Central memory CD8-positive, alpha-beta T cell (primary cell): Measurements from ENCODE around the gene TIAM1.

Source experiments
- ATAC-seq: fragments of 150-1000 bp; cut with Tn5 transposase; replicated peaks from 2 replicates; pipeline ENCODE4 v1.10.0; 2022; ENCODE audit warnings: mild to moderate bottlenecking, moderate FRiP score, moderate number of reproducible peaks; ENCODE audit not compliant: poor library complexity, severe bottlenecking; ENCODE audit errors: extremely low read depth
- DNase-seq, 2 donors: peaks; one replicate each; pipeline ENCODE4 v3.0.0; 2021; ENCODE audit warnings: low spot score in 2 of 2
- H3K27ac Mint-ChIP-seq: one replicate; pipeline ENCODE4 v1.8.0; 2022; ENCODE audit warnings: low read depth, mild to moderate bottlenecking, moderate library complexity, mixed read lengths
- H3K27me3 Mint-ChIP-seq: one replicate; pipeline ENCODE4 v1.8.0; 2022; ENCODE audit warnings: mixed read lengths
- H3K36me3 Mint-ChIP-seq: one replicate; pipeline ENCODE4 v1.8.0; 2022; ENCODE audit warnings: mild to moderate bottlenecking, moderate library complexity, mixed read lengths; ENCODE audit not compliant: insufficient read depth
- H3K4me1 Mint-ChIP-seq: one replicate; pipeline ENCODE4 v1.8.0; 2022; ENCODE audit warnings: mixed read lengths
- H3K4me3 Mint-ChIP-seq: one replicate; pipeline ENCODE4 v1.8.0; 2022; ENCODE audit warnings: mild to moderate bottlenecking, moderate library complexity, mixed read lengths
- H3K9me3 Mint-ChIP-seq: one replicate; pipeline ENCODE4 v1.8.0; 2022; ENCODE audit warnings: mixed read lengths

TIAM1 gene

DNA sequence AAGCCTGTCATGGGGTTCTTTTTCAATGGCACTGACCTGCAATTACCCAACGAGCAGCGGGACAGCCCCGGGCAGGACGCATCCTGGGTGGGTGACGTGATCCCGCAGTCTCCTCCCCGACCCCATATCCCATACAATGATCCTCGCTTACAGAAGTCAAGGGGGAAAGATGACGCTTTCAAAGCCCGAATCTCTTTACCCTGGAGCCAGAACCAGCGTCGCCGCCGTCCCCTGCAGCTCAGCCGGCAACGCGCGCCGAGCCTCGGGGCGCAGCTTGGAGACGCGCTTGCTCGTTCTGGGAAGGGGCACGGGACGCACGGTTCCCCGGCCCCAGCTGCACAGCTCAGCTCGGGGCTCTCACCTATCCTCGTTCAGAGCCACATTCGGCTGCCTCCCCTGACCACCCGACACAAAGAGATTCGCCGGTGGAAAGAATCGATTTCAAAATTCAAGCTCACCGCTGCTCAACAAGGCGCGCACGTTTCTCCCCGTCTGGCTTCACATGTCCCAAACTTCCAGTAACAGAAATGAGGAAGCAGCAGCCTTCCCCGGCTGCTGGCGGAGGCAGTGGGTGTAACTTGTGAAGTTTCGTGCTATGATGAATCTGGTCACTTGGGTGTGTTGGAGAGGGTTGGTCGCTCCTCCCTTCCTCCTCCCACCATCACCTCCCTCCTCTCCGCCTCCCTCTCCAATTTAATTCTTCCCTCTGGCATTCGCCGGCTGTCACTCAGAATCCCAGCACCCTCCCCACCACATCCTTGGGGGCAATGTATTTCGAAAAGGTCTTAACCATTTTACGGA lies at the start of gene TIAM1:
TIAM1 (minus strand) TSS at position 582 of the 801 bp plus-strand sequence. CDS start 77,289 bp downstream, outside the sequence.
- Mint-ChIP-seq H3K4me3 (peak within 1 kb of the TSS; percentile 75), H3K9me3 (no peaks in the 10 kb centered on the region), H3K27me3 (peaks cover 82% of the 10 kb centered on the region), H3K36me3 (peaks cover 2% of the 10 kb centered on the region), H3K4me1 (peaks cover 16% of the 10 kb centered on the region), H3K27ac (no peak within 1 kb of the TSS)
- DNase-seq, result no peak
- no peak for ATAC-seq

DNA sequence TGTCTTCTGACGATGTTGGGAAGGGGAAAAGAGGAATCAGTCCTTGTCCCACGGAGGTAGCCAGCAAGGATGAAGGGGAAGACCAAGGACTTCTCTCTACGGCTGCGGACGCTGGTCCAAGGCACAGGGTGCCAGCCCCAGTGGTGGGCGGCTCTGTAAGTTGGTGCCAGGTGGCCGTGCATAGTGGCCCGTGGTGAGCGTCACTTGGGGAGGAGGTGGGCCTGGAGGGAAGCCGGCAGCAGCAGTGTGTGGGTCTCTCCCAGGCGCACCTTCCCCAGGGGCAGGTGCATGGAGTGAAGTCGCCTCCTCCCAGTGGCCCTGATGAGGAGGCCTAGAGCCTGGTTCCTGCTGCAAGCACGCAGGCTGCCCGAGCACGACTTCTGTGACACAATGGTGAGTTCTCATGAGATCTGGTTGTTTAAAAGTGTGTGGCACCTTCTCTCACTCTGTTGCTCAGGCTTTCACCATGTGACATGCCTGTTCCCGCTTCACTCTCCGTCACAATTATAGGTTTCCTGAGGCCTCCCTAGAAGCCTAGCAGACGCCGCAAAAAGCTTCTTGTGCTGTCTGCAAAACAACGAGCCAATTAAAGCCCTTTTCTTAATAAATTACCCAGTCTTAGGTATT lies 43.6 kb upstream of the TIAM1 start:
- ATAC-seq, result no peak
- H3K27ac Mint-ChIP-seq, result no peak overlapping the region
- no peaks in the 10 kb centered on the region for H3K27me3 Mint-ChIP-seq
- no peak overlapping the region for H3K4me3 Mint-ChIP-seq
- no peak for DNase-seq
- no peaks in the 10 kb centered on the region for H3K9me3 Mint-ChIP-seq
- no peaks in the 10 kb centered on the region for H3K36me3 Mint-ChIP-seq
- no peaks in the 10 kb centered on the region for H3K4me1 Mint-ChIP-seq

DNA sequence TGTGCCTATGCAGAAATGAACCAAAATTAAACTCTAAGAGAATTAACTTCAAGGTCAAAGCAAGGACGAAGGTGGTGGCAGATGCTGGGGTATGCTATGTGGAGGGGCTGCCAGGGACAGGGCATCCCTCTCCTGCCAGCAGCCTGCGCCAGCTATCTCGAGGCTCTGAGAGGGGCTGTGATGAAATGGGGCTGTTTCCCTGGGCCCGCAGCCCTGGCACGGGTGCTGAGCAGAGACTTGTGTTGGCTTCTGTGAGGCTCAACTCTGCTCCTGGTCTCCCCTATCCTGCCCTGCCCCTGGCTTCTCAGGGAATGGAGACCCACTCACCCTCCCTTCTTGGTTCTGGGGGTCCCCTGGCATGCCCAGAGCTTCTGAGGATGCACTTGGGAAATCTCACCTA lies 41.9 kb upstream of the TIAM1 start:
- no peaks in the 10 kb centered on the region for H3K36me3 Mint-ChIP-seq
- no peaks in the 10 kb centered on the region for H3K4me1 Mint-ChIP-seq
- H3K9me3 Mint-ChIP-seq, result no peaks in the 10 kb centered on the region
- H3K27ac Mint-ChIP-seq, result no peak overlapping the region
- ATAC-seq (no peak), DNase-seq (no peak)
- H3K4me3 Mint-ChIP-seq, result no peak overlapping the region
- H3K27me3 Mint-ChIP-seq, result no peaks in the 10 kb centered on the region

DNA sequence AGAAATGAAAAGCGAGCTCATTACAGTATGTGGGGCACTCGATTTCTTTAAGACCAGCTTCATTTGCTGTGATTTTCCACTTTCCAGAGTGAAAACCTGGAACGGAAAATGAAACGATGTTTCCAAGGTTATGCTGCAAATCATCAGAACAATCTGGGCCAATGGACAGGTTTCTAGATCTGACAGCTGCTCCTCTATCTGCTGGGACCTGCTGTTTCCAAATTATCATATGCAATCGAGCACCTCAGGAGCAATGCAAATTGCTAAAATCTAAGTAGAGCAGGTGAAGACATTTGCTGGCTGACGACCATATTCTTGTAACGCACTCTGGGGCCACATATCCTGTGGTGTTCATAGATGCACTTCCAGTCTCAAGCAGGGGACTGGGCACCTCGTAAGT lies 39.7 kb upstream of the TIAM1 start:
- H3K4me3 Mint-ChIP-seq, result no peak overlapping the region
- ATAC-seq (no peak), DNase-seq (no peak)
- no peaks in the 10 kb centered on the region for H3K27me3 Mint-ChIP-seq
- no peaks in the 10 kb centered on the region for H3K4me1 Mint-ChIP-seq
- H3K36me3 Mint-ChIP-seq, result no peaks in the 10 kb centered on the region
- H3K27ac Mint-ChIP-seq, result no peak overlapping the region
- no peaks in the 10 kb centered on the region for H3K9me3 Mint-ChIP-seq

DNA sequence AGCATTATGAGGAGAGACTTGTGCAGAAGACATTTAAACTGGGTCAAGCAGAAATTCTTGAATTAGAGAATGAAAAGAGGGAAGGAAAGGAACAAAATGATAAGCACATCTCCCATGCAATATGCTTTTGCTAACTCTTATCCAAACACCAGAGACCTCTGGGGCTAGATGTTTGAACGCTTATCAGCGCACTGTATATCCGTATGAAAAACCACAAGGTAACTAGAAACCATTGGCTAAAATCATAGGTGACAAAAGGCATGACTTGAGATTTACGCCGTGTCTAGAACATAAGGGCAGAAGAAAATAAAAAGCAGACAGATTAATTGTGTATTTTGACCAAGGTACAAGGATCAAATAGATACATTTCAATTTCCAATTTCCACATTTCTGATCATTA lies 38.0 kb upstream of the TIAM1 start:
- Mint-ChIP-seq H3K9me3 (no peaks in the 10 kb centered on the region), H3K27ac (no peak overlapping the region), H3K27me3 (no peaks in the 10 kb centered on the region), H3K4me1 (no peaks in the 10 kb centered on the region), H3K36me3 (no peaks in the 10 kb centered on the region), H3K4me3 (no peak overlapping the region)
- ATAC-seq (no peak), DNase-seq (no peak)

DNA sequence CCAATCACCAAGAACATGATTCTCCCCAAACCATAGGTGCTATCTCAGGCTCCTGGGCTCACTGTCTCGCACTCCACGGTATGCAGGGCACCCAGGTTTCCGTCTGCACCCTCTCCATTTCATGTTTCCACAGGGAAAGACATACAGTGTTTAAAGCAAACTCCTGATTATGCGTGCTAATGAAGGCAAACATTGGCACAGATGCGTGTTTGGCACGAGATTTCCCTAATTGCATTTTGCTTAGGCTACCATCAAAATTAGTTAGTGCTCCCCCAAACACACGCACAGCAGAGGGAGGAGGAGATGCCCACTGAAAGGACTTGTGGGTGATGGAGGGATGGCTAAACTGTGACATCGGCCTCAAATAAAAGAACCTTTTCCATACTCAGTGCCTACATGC lies 32.2 kb upstream of the TIAM1 start:
- Mint-ChIP-seq H3K36me3 (no peaks in the 10 kb centered on the region), H3K27ac (no peak overlapping the region), H3K4me1 (no peaks in the 10 kb centered on the region), H3K4me3 (no peak overlapping the region), H3K27me3 (no peaks in the 10 kb centered on the region), H3K9me3 (no peaks in the 10 kb centered on the region)
- DNase-seq (no peak), ATAC-seq (no peak)

DNA sequence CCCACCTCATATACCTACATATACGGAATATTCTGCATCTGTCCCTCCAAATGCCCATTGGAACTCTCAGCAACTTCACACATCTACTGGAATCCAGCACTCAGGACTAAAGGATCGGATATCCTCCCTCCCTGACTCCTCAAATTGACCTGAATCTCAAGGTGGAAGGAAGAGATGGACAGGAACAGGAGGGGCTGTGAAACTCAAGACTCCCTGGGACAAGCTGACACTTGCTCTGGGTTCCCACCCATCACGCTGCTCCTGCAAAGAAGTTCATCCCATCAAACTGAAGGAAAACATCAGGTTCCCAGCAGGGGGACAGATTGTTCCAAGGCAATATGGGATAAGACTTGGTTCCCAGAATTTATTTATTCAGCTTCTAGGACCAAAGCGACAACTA lies 30.3 kb upstream of the TIAM1 start:
- Mint-ChIP-seq H3K36me3 (no peaks in the 10 kb centered on the region), H3K27me3 (no peaks in the 10 kb centered on the region), H3K4me1 (no peaks in the 10 kb centered on the region), H3K27ac (no peak overlapping the region), H3K4me3 (no peak overlapping the region), H3K9me3 (no peaks in the 10 kb centered on the region)
- no peak for DNase-seq
- ATAC-seq, result no peak

- no peak overlapping the region for H3K4me3 Mint-ChIP-seq
- H3K36me3 Mint-ChIP-seq, result no peaks in the 10 kb centered on the region
- H3K27me3 Mint-ChIP-seq, result no peaks in the 10 kb centered on the region
- DNase-seq, result no peak
- H3K27ac Mint-ChIP-seq, result no peak overlapping the region
- ATAC-seq, result no peak
- H3K9me3 Mint-ChIP-seq, result no peaks in the 10 kb centered on the region
- H3K4me1 Mint-ChIP-seq, result no peaks in the 10 kb centered on the region
Measured at GRCh38 chr21:31372471-31372765, 28.4 kb upstream of the TIAM1 start.

- DNase-seq (no peak), ATAC-seq (no peak)
- H3K27me3 Mint-ChIP-seq, result no peaks in the 10 kb centered on the region
- H3K4me1 Mint-ChIP-seq, result no peaks in the 10 kb centered on the region
- H3K36me3 Mint-ChIP-seq, result no peaks in the 10 kb centered on the region
- no peaks in the 10 kb centered on the region for H3K9me3 Mint-ChIP-seq
- no peak overlapping the region for H3K27ac Mint-ChIP-seq
- H3K4me3 Mint-ChIP-seq, result no peak overlapping the region
Measured at GRCh38 chr21:31371715-31372470, 27.8 kb upstream of the TIAM1 start.

GRCh38 chr21:31370893-31371544 lies 27.0 kb upstream of the TIAM1 start:
- DNase-seq (no peak), ATAC-seq (no peak)
- Mint-ChIP-seq H3K27ac (no peak overlapping the region), H3K27me3 (no peaks in the 10 kb centered on the region), H3K4me1 (no peaks in the 10 kb centered on the region), H3K4me3 (no peak overlapping the region), H3K36me3 (no peaks in the 10 kb centered on the region), H3K9me3 (no peaks in the 10 kb centered on the region)

GRCh38 chr21:31370281-31370892 lies 26.3 kb upstream of the TIAM1 start:
- no peak for DNase-seq
- H3K27ac Mint-ChIP-seq, result no peak overlapping the region

DNA sequence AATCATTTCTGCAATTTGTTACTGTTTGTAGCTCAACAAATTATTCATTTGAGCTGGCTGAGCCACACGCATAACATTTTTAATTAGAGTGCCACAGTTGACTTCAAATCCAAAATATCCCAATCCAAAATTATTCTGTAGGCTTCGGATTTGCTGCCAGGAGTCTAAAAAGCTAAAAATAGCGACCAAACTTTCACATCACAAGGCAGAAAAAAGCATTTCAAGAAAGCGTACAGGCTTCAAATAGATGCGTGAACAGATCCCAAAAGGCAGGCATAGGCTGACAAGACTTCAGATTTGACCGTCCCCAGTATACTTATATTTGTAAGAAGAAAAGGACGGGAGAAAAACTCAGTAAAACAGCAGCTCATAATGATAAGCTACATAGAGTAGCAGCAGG lies 24.3 kb upstream of the TIAM1 start:
- Mint-ChIP-seq H3K36me3 (no peaks in the 10 kb centered on the region), H3K27ac (no peak overlapping the region), H3K9me3 (peaks cover 5% of the 10 kb centered on the region), H3K27me3 (no peaks in the 10 kb centered on the region), H3K4me3 (no peak overlapping the region), H3K4me1 (peaks cover 12% of the 10 kb centered on the region)
- ATAC-seq (no peak), DNase-seq (no peak)

More at GRCh38 chr21:31370281-31370892, 26.3 kb upstream of the TIAM1 start:
- Mint-ChIP-seq H3K9me3 (no peaks in the 10 kb centered on the region), H3K4me1 (no peaks in the 10 kb centered on the region), H3K36me3 (no peaks in the 10 kb centered on the region), H3K27me3 (no peaks in the 10 kb centered on the region), H3K4me3 (no peak overlapping the region)
- no peak for ATAC-seq
